ENCODE data around the gene EIF3C. TPM values are rescaled to one million over a fixed set of nuclear protein-coding genes. Genes with fewer than 3 reads are reported as not detected.
"Not testable (repeated sequence)": the region's sequence is repeated elsewhere in the genome, so short reads cannot be mapped to it uniquely, and the experiment has no call there.

The EIF3C gene
- total and polyA plus RNA-seq, 2 of the 8 experiments (the other 6 are each of a cell fraction or from before 2014, with no cell fraction given): 672 to 1,250 TPM

DNA sequence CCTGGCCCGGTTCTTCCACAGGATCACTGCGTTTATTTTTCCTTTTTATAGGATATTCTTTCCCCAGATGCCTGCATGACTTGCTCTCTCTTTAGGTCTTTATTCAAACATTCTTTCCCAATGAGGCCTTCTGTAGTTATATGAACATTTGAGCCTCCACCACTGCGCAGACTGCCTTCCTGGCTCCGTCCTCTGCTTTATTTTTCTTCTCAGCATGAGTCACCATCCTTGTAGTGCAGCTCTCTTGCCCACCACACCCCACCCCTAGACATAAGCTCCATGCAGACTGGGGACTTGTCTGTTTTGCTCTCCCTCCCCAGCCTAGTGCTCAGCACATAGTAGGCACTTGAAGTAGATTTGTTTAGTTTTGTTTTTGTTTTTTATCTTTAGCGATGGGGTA is 20.0 kb downstream of the EIF3C start:
- H3K9ac ChIP-seq (replicated peaks in 1 of 4; ENCODE audit: extremely low read depth in 1 of 4, low read depth in 3 of 4, low read length in 3 of 4); H3K23me2 ChIP-seq (ENCODE audit: low read depth, low read length); H2BK120ac ChIP-seq (replicated peaks; ENCODE audit: low read depth, low read length); H4K5ac ChIP-seq (ENCODE audit: insufficient read length, low read depth, low read length); H2BK20ac ChIP-seq (ENCODE audit: low read length); H3K36me3 ChIP-seq (ENCODE audit: control insufficient read depth in 2 of 4, insufficient read depth in 4 of 4, low read length in 3 of 4); H3K14ac ChIP-seq (ENCODE audit: insufficient read length); H2AK5ac ChIP-seq (ENCODE audit: low read depth, low read length); H3K27me3 ChIP-seq (replicated peaks in 1 of 4; ENCODE audit: control insufficient read depth in 3 of 4, extremely low read depth in 1 of 4, insufficient read depth in 3 of 4, low read length in 3 of 4); H3K27ac ChIP-seq (ENCODE audit: low read depth, low read length); H4K20me1 ChIP-seq (replicated peaks in 1 of 2; ENCODE audit: control insufficient read depth in 1 of 2, insufficient read depth in 2 of 2, low read length in 2 of 2); FAIRE-seq; H3K79me2 ChIP-seq (ENCODE audit: control insufficient read depth in 1 of 2, insufficient read depth in 2 of 2, low read length in 2 of 2); H3K56ac ChIP-seq (replicated peaks; ENCODE audit: insufficient read length, low read depth, low read length); H3K23ac ChIP-seq (ENCODE audit: insufficient read length); H2BK12ac ChIP-seq (ENCODE audit: low read depth, low read length); H3K9me3 ChIP-seq (ENCODE audit: insufficient read depth in 2 of 2, low read depth in 1 of 2, low read length in 1 of 2); H3K4me2 ChIP-seq (ENCODE audit: insufficient read depth in 1 of 2, low read depth in 2 of 2, low read length in 2 of 2); H3K4me3 ChIP-seq (ENCODE audit: extremely low read depth in 1 of 4, insufficient read depth in 2 of 4, low read depth in 3 of 4, low read length in 4 of 4); H3K79me1 ChIP-seq (ENCODE audit: low read depth, low read length); H4K8ac ChIP-seq (ENCODE audit: extremely low read depth, insufficient read depth, low read length); H3K4ac ChIP-seq (replicated peaks; ENCODE audit: insufficient read length, low read depth, low read length); H3K4me1 ChIP-seq (replicated peaks in 1 of 4; ENCODE audit: control insufficient read depth in 3 of 4, insufficient read depth in 4 of 4, low read length in 3 of 4); CTCF ChIA-PET (ENCODE audit: partially characterized antibody); H2BK15ac ChIP-seq (ENCODE audit: low read length); POLR2A ChIA-PET (ENCODE audit: partially characterized antibody); H3K18ac ChIP-seq (ENCODE audit: extremely low read depth, low read length); H2BK5ac ChIP-seq (ENCODE audit: low read depth, low read length); H4K91ac ChIP-seq (replicated peaks; ENCODE audit: insufficient read length, low read length); DNase-seq (ENCODE audit: low read depth in 1 of 2, low spot score in 2 of 2); H2AFZ ChIP-seq (ENCODE audit: low read length): not testable (repeated sequence)
- WGBS, 2 experiments (ENCODE audit: extremely low coverage in 1 of 2, insufficient coverage in 1 of 2, insufficient read length in 1 of 2, insufficient replicate concordance in 2 of 2, low coverage in 1 of 2, low lambda C conversion rate in 2 of 2, missing lambda C conversion rate in 1 of 2): no CpG with 5 or more reads among the region's 5 CpGs

DNA sequence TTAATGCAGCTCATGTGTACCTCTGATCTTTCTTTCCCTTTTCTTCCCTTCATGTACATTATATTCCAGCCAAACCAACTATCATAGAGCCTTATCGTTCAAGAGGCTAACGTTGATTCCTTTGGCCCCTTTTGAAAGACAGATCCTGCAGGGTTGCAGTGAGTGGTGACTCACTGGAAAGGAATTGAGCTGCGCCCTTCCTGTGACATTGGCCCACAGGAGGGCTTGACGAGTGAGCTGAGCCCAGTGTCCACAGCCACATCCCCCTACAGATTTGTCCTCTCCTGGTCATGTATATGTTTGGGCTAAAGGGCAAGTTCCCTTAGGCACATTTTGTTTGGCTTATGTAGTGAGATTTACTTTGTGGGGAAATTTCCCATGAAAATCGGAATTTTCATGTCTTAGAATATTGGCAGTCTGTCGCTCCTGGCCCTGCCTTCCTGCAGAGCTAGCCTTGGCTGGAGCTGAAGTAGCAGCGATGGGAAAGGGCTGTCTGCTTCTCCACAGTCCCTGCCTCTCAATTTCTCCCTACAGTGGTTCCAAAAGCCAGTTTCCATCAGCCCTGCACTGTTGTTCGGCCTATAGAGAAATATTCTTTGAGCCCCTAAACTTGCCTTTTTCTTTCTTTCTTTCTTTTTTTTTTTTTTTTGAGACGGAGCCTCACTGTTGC is 21.3 kb downstream of the EIF3C start:
- H2AK5ac ChIP-seq (ENCODE audit: low read depth, low read length); H2BK20ac ChIP-seq (ENCODE audit: low read length); H4K20me1 ChIP-seq (replicated peaks in 1 of 2; ENCODE audit: control insufficient read depth in 1 of 2, insufficient read depth in 2 of 2, low read length in 2 of 2); POLR2A ChIA-PET (ENCODE audit: partially characterized antibody); H3K23ac ChIP-seq (ENCODE audit: insufficient read length); H3K14ac ChIP-seq (ENCODE audit: insufficient read length); H3K56ac ChIP-seq (replicated peaks; ENCODE audit: insufficient read length, low read depth, low read length); CTCF ChIA-PET (ENCODE audit: partially characterized antibody); H3K36me3 ChIP-seq (ENCODE audit: control insufficient read depth in 2 of 4, insufficient read depth in 4 of 4, low read length in 3 of 4); H2AFZ ChIP-seq (ENCODE audit: low read length); H3K4ac ChIP-seq (replicated peaks; ENCODE audit: insufficient read length, low read depth, low read length); H3K4me1 ChIP-seq (replicated peaks in 1 of 4; ENCODE audit: control insufficient read depth in 3 of 4, insufficient read depth in 4 of 4, low read length in 3 of 4); H3K9me3 ChIP-seq (ENCODE audit: insufficient read depth in 2 of 2, low read depth in 1 of 2, low read length in 1 of 2); FAIRE-seq; H3K79me1 ChIP-seq (ENCODE audit: low read depth, low read length); H3K9ac ChIP-seq (replicated peaks in 1 of 4; ENCODE audit: extremely low read depth in 1 of 4, low read depth in 3 of 4, low read length in 3 of 4); H3K18ac ChIP-seq (ENCODE audit: extremely low read depth, low read length); H3K4me3 ChIP-seq (ENCODE audit: extremely low read depth in 1 of 4, insufficient read depth in 2 of 4, low read depth in 3 of 4, low read length in 4 of 4); H4K8ac ChIP-seq (ENCODE audit: extremely low read depth, insufficient read depth, low read length); H3K23me2 ChIP-seq (ENCODE audit: low read depth, low read length); H4K5ac ChIP-seq (ENCODE audit: insufficient read length, low read depth, low read length); H3K4me2 ChIP-seq (ENCODE audit: insufficient read depth in 1 of 2, low read depth in 2 of 2, low read length in 2 of 2); H2BK120ac ChIP-seq (replicated peaks; ENCODE audit: low read depth, low read length); H3K27ac ChIP-seq (ENCODE audit: low read depth, low read length); H2BK15ac ChIP-seq (ENCODE audit: low read length); H2BK5ac ChIP-seq (ENCODE audit: low read depth, low read length); H3K27me3 ChIP-seq (replicated peaks in 1 of 4; ENCODE audit: control insufficient read depth in 3 of 4, extremely low read depth in 1 of 4, insufficient read depth in 3 of 4, low read length in 3 of 4); H4K91ac ChIP-seq (replicated peaks; ENCODE audit: insufficient read length, low read length); DNase-seq (ENCODE audit: low read depth in 1 of 2, low spot score in 2 of 2); H3K79me2 ChIP-seq (ENCODE audit: control insufficient read depth in 1 of 2, insufficient read depth in 2 of 2, low read length in 2 of 2); H2BK12ac ChIP-seq (ENCODE audit: low read depth, low read length): not testable (repeated sequence)
- WGBS, 2 experiments (ENCODE audit: extremely low coverage in 1 of 2, insufficient coverage in 1 of 2, insufficient read length in 1 of 2, insufficient replicate concordance in 2 of 2, low coverage in 1 of 2, low lambda C conversion rate in 2 of 2, missing lambda C conversion rate in 1 of 2): no CpG with 5 or more reads among the region's 9 CpGs
